IMR-90 (cell line): Measurements from ENCODE around the gene VPS26C. TPM values are rescaled to one million over a fixed set of nuclear protein-coding genes. Genes with fewer than 3 reads are reported as not detected.

Experiments
- ATAC-seq: fragments of 200-7000 bp; cut with Tn5 transposase; 2 replicates; pipeline ENCODE4 v1.9.1; 2020; ENCODE audit warnings: low read depth, mild to moderate bottlenecking, moderate library complexity
- BruUV-seq: library from RNA; stranded (reverse); fragments of 400-500 nt; replicated peaks from 2 replicates; lab custom pipeline; 2021; lab: Mats Ljungman, UMichigan
- CTCF ChIA-PET: fragments of 300-600 bp; formaldehyde crosslinking; extraction: SDS; loops from one replicate; lab custom pipeline; 2021; ENCODE audit warnings: antibody characterized with exemption; lab: Yijun Ruan, JAX
- POLR2A ChIA-PET: fragments of 300-600 bp; sonication (Branson Sonifier 250); formaldehyde crosslinking; loops from one replicate; lab custom pipeline; 2022; ENCODE audit warnings: antibody characterized with exemption; ENCODE audit not compliant: unreplicated experiment; lab: Charles Lee
- DNase-seq: peaks from one replicate; pipeline ENCODE4 v3.0.0; 2013
- H2AFZ ChIP-seq: replicated peaks from 2 replicates; pipeline ENCODE3; 2013; ENCODE audit warnings: low read length, mild to moderate bottlenecking; ENCODE audit not compliant: poor library complexity
- H2AK5ac ChIP-seq: 2 replicates; pipeline ENCODE4 v1.6.1; 2013; ENCODE audit warnings: low read depth, low read length, inconsistent platforms
- H2AK9ac ChIP-seq: replicated peaks from 2 replicates; pipeline ENCODE3; 2013; ENCODE audit warnings: mild to moderate bottlenecking, low read depth, low read length, moderate library complexity; ENCODE audit not compliant: poor library complexity
- H2BK120ac ChIP-seq: 2 replicates; pipeline ENCODE4 v1.6.1; 2013; ENCODE audit warnings: low read depth, low read length, inconsistent platforms
- H2BK15ac ChIP-seq: 3 replicates; pipeline ENCODE4 v1.6.1; 2013; ENCODE audit warnings: low read depth, low read length, inconsistent platforms
- H2BK20ac ChIP-seq: 2 replicates; pipeline ENCODE4 v1.6.1; 2013; ENCODE audit warnings: low read depth, mild to moderate bottlenecking, inconsistent platforms, low read length, moderate library complexity
- H2BK5ac ChIP-seq: 2 replicates; pipeline ENCODE4 v1.6.1; 2013; ENCODE audit warnings: mild to moderate bottlenecking, low read depth, low read length, inconsistent platforms; ENCODE audit not compliant: poor library complexity, severe bottlenecking
- H3K14ac ChIP-seq: replicated peaks from 2 replicates; pipeline ENCODE4 v1.6.1; 2013; ENCODE audit warnings: low read depth, low read length, inconsistent platforms
- H3K18ac ChIP-seq: 2 replicates; pipeline ENCODE4 v1.6.1; 2013; ENCODE audit warnings: low read depth, low read length, control low read depth
- H3K23ac ChIP-seq: 2 replicates; pipeline ENCODE4 v1.6.1; 2013; ENCODE audit warnings: low read depth, low read length, inconsistent platforms
- H3K27ac ChIP-seq: 2 replicates; pipeline ENCODE4 v1.5.1; 2013; ENCODE audit warnings: mild to moderate bottlenecking, control low read depth, low read length; ENCODE audit not compliant: insufficient read depth
- H3K27me3 ChIP-seq: 2 replicates; pipeline ENCODE4 v1.6.1; 2013; ENCODE audit warnings: low read length; ENCODE audit not compliant: control insufficient read depth, insufficient read depth
- H3K36me3 ChIP-seq: 2 replicates; pipeline ENCODE4 v1.6.1; 2013; ENCODE audit warnings: low read length, mixed read lengths; ENCODE audit not compliant: control insufficient read depth, insufficient read depth
- H3K4ac ChIP-seq: 2 replicates; pipeline ENCODE4 v1.6.1; 2013; ENCODE audit warnings: low read depth, low read length, inconsistent platforms
- H3K4me1 ChIP-seq: 2 replicates; pipeline ENCODE4 v1.6.1; 2013; ENCODE audit warnings: low read length, mixed read lengths; ENCODE audit not compliant: control insufficient read depth, insufficient read depth
- H3K4me2 ChIP-seq: 2 replicates; pipeline ENCODE4 v1.6.1; 2013; ENCODE audit warnings: low read depth, mild to moderate bottlenecking, control low read depth, low read length, moderate library complexity
- H3K4me3 ChIP-seq: 2 replicates; pipeline ENCODE4 v1.5.1; 2013; ENCODE audit warnings: low read depth, mild to moderate bottlenecking, control low read depth, low read length, moderate library complexity; ENCODE audit not compliant: insufficient read depth
- H3K56ac ChIP-seq: 2 replicates; pipeline ENCODE4 v1.6.1; 2013; ENCODE audit warnings: low read length, inconsistent platforms; ENCODE audit not compliant: insufficient read depth; ENCODE audit errors: extremely low read depth
- H3K79me1 ChIP-seq, 2 experiments: 2 replicates each; pipeline ENCODE4 v1.6.1; 2013; ENCODE audit warnings: low read length in 2 of 2, inconsistent platforms in 1 of 2, low read depth in 1 of 2
- H3K9ac ChIP-seq: 2 replicates; pipeline ENCODE4 v1.6.1; 2013; ENCODE audit warnings: low read depth, low read length, control low read depth
- H3K9me1 ChIP-seq: 2 replicates; pipeline ENCODE4 v1.6.1; 2013; ENCODE audit warnings: low read length, inconsistent platforms; ENCODE audit not compliant: insufficient read depth
- H3K9me3 ChIP-seq: 2 replicates; pipeline ENCODE4 v1.6.1; 2013; ENCODE audit warnings: low read length; ENCODE audit not compliant: control insufficient read depth, insufficient read depth
- H4K20me1 ChIP-seq: 2 replicates; pipeline ENCODE4 v1.6.1; 2013; ENCODE audit warnings: low read length, inconsistent platforms; ENCODE audit not compliant: insufficient read depth
- H4K5ac ChIP-seq: 2 replicates; pipeline ENCODE4 v1.6.1; 2013; ENCODE audit warnings: mild to moderate bottlenecking, low read depth, low read length, control low read depth
- H4K8ac ChIP-seq, 2 experiments: 2 replicates each; pipeline ENCODE4 v1.6.1; 2013; ENCODE audit warnings: low read depth in 2 of 2, low read length in 2 of 2, control low read depth in 1 of 2, inconsistent platforms in 1 of 2
- H4K91ac ChIP-seq: 2 replicates; pipeline ENCODE4 v1.6.1; 2013; ENCODE audit warnings: low read depth, low read length, inconsistent platforms; ENCODE audit not compliant: insufficient read depth
- MAFK ChIP-seq: IDR thresholded peaks from 2 replicates; pipeline ENCODE4 v1.6.1; 2012; ENCODE audit warnings: low read depth, low read length, improper control_type of control experiment
- MAZ ChIP-seq: IDR thresholded peaks from 2 replicates; pipeline ENCODE4 v1.6.1; 2012; ENCODE audit warnings: low read depth, mild to moderate bottlenecking, low read length, improper control_type of control experiment, moderate library complexity, borderline replicate concordance
- WGBS, 2 experiments: methylation state at CpG; one replicate each; pipeline versions ENCODE4 v1.1.5 to v1.1.7; 2013; ENCODE audit warnings: missing lambda C conversion rate in 2 of 2; ENCODE audit not compliant: insufficient read length in 1 of 2; ENCODE audit errors: extremely low coverage in 2 of 2; 5-methylcytosine and 5-hydroxymethylcytosine counted together
- dilution Hi-C: fragments of 300-500 bp; cut with HindIII; formaldehyde crosslinking; loops from one replicate; pipeline ENCODE4 v1.14.3; 2018; ENCODE audit warnings: low sequenced_read_pairs; ENCODE audit not compliant: unreplicated experiment
- in situ Hi-C: fragments of 300-500 bp; cut with MboI; formaldehyde crosslinking; loops from 3 replicates; pipeline ENCODE4 v1.14.3; 2019; ENCODE audit warnings: low sequenced_read_pairs, inconsistent platforms, mixed read lengths
- intact Hi-C: fragments of 100-400 bp; cut with micrococcal nuclease; formaldehyde crosslinking; loops from 2 replicates; pipeline ENCODE4 v1.10.0; 2022
- polyA plus RNA-seq, 3 experiments: library from polyadenylated mRNA; depleted of rRNA; stranded (reverse); fragments of >200 nt; gene quantifications; 2 replicates each; pipeline ENCODE4 v1.2.3, GENCODE V29; 2012; ENCODE audit warnings: low replicate concordance in 1 of 3
- total RNA-seq: library from RNA; depleted of rRNA; stranded (reverse); fragments of >200 nt; gene quantifications from 2 replicates; pipeline ENCODE4 v1.2.3, GENCODE V29; 2012

The VPS26C gene
- total and polyA plus RNA-seq, 2 of the 4 experiments (the other 2 are of a cell fraction), result 30.0 to 36.6 TPM

DNA sequence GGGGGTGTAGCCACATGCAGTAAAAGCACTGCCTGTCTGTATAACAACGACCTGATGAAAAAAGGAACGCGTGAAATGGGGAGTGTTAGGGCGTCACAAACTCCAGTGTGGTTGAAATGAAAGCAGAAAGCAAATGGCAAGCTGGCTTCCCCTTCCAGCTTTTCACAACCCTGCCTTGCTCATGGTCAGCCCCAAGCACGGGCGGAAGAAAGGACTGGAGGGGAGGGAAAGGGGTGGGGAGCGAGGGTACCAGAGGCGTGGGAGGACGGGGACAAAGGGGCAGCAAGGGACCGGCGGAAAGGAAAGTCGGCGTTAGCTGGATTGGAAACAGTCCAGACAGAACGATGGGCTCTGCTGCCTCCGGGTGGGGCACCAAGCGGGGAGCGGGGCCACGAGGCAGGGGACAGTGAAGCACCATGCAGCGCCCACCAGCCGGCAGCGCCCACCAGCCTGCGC, 9.6 kb downstream of the VPS26C start:
- DNase-seq (peak; percentile 24), ATAC-seq (peak; percentile 43)
- no peak overlapping the region for H2BK20ac ChIP-seq
- peak overlapping the region; percentile 11 for H4K5ac ChIP-seq
- no peaks in the 10 kb centered on the region for H3K9me3 ChIP-seq
- peak overlapping the region; percentile 31 for H3K18ac ChIP-seq
- H2BK5ac ChIP-seq, result peak overlapping the region; percentile 22
- peaks cover 31% of the 10 kb centered on the region for H4K20me1 ChIP-seq
- H4K91ac ChIP-seq, result peak overlapping the region; percentile 83
- peak overlapping the region; percentile 49 for H3K4me3 ChIP-seq
- H3K36me3 ChIP-seq, result no peaks in the 10 kb centered on the region
- H4K8ac ChIP-seq, result peak overlapping the region; percentile 12 to 33; a peak in 2 of 4 replicates
- peak overlapping the region; percentile 74 for H3K27ac ChIP-seq
- intact Hi-C loops, result no loop called here
- peak overlapping the region; percentile 86 for H2AK9ac ChIP-seq
- no peaks in the 10 kb centered on the region for H3K27me3 ChIP-seq
- H2AK5ac ChIP-seq, result peak overlapping the region; percentile 77
- peaks cover 16% of the 10 kb centered on the region for H3K9me1 ChIP-seq
- H2BK120ac ChIP-seq, result peak overlapping the region; percentile 35; the same call in 1 of the 2 replicates
- peaks cover 33 to 80% of the 10 kb centered on the region in 2 experiments for H3K79me1 ChIP-seq
- peak overlapping the region; percentile 85 for H3K4me2 ChIP-seq
- H3K56ac ChIP-seq, result peak overlapping the region; percentile 45
- peak overlapping the region; percentile 70 for H3K23ac ChIP-seq
- H3K14ac ChIP-seq, result peak overlapping the region; percentile 64
- peak overlapping the region; percentile 83 for H3K4ac ChIP-seq
- dilution Hi-C loops, result no loop called here
- in situ Hi-C loops, result loop anchor here (25.0 kb wide), 1 partner anchor 205 kb away; no protein-coding TSS in a partner anchor
- peak overlapping the region; percentile 61 for H3K9ac ChIP-seq
- H2BK15ac ChIP-seq, result peak overlapping the region; percentile 1; the same call in 1 of the 3 replicates
- ChIA-PET POLR2A (no interaction called here), CTCF (no interaction called here)
- TF ChIP-seq MAZ, result peak; percentile 48; the same call in 1 of the 2 replicates
- no peak for TF ChIP-seq MAFK
- BruUV-seq, result no TSS peak
- 0% methylated on average over 5 of the region's 22 CpGs; no CpG with 5 or more reads in 1 of the 2 experiments for WGBS, 2 experiments
- peak overlapping the region; percentile 86 for H2AFZ ChIP-seq
- peaks cover 17% of the 10 kb centered on the region for H3K4me1 ChIP-seq
